ENCODE data around the gene RGL4.

- TF ChIP-seq POLR2AphosphoS5 (IDR thresholded peaks at IDR 0.05) (no peak), CTCF (IDR thresholded peaks at IDR 0.05) (no peak), POLR2A (IDR thresholded peaks at IDR 0.05) (no peak)
Observed at GRCh38 chr22:23720855-23721254, 30.0 kb downstream of the RGL4 start.
